Measurements from ENCODE around the gene CELF1.

CELF1 gene

DNA sequence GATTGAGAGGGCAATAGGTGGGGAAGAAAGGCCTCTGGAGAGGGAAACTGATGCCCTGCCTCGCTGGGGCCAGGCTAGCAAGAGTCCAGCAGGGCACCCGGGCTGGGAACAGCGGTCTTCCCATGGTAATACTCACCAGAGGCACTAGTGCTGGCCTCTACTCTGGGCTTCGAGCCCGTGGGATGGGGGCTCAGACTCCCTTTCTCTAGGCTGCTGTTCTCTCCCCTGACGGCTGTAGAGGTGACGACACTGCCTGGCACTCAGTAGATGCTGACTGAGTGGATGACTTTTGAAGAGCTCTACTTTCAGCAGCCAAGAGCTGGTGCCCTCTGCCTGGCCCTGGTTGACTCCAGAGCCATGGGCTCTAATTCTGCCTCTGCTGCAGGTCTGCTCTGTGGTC lies 42.1 kb upstream of the CELF1 start:
- H3K9me3 ChIP-seq (ENCODE audit: insufficient read depth, low read length), result no peaks in the 10 kb centered on the region
- no peaks in the 10 kb centered on the region for H3K79me2 ChIP-seq (ENCODE audit: insufficient read depth, low read length)
- H3K9me2 ChIP-seq (replicated peaks; ENCODE audit: insufficient read depth, low read length), result no peaks in the 10 kb centered on the region
- no peaks in the 10 kb centered on the region for H3K36me3 ChIP-seq (ENCODE audit: low read length)
- H3K4me3 ChIP-seq (ENCODE audit: insufficient read depth, low read length, poor library complexity, severe bottlenecking), result no peak overlapping the region
- H3K27me3 ChIP-seq (ENCODE audit: low read length), result no peaks in the 10 kb centered on the region
- no peaks in the 10 kb centered on the region for H4K20me1 ChIP-seq (ENCODE audit: low read depth, low read length)
- H3F3A ChIP-seq (ENCODE audit: insufficient read depth), result no peaks in the 10 kb centered on the region
- TF ChIP-seq, protein P1, sequence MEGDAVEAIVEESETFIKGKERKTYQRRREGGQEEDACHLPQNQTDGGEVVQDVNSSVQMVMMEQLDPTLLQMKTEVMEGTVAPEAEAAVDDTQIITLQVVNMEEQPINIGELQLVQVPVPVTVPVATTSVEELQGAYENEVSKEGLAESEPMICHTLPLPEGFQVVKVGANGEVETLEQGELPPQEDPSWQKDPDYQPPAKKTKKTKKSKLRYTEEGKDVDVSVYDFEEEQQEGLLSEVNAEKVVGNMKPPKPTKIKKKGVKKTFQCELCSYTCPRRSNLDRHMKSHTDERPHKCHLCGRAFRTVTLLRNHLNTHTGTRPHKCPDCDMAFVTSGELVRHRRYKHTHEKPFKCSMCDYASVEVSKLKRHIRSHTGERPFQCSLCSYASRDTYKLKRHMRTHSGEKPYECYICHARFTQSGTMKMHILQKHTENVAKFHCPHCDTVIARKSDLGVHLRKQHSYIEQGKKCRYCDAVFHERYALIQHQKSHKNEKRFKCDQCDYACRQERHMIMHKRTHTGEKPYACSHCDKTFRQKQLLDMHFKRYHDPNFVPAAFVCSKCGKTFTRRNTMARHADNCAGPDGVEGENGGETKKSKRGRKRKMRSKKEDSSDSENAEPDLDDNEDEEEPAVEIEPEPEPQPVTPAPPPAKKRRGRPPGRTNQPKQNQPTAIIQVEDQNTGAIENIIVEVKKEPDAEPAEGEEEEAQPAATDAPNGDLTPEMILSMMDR (IDR thresholded peaks at IDR 0.05; ENCODE audit: insufficient read depth, low read length, poor library complexity, severe bottlenecking), result no peak
- TF ChIP-seq EZH2phosphoT487 (conservative IDR thresholded peaks at IDR 0.05; ENCODE audit: low read length), result no peak
- no peak overlapping the region for H3K9ac ChIP-seq (ENCODE audit: low read length)
- H3K27ac ChIP-seq (ENCODE audit: low read depth, low read length), result no peak overlapping the region
- H3K4me2 ChIP-seq (ENCODE audit: low read depth, low read length, poor library complexity, severe bottlenecking), result no peak overlapping the region
- no peak overlapping the region for H2AFZ ChIP-seq (ENCODE audit: low read depth, low read length, severe bottlenecking)

DNA sequence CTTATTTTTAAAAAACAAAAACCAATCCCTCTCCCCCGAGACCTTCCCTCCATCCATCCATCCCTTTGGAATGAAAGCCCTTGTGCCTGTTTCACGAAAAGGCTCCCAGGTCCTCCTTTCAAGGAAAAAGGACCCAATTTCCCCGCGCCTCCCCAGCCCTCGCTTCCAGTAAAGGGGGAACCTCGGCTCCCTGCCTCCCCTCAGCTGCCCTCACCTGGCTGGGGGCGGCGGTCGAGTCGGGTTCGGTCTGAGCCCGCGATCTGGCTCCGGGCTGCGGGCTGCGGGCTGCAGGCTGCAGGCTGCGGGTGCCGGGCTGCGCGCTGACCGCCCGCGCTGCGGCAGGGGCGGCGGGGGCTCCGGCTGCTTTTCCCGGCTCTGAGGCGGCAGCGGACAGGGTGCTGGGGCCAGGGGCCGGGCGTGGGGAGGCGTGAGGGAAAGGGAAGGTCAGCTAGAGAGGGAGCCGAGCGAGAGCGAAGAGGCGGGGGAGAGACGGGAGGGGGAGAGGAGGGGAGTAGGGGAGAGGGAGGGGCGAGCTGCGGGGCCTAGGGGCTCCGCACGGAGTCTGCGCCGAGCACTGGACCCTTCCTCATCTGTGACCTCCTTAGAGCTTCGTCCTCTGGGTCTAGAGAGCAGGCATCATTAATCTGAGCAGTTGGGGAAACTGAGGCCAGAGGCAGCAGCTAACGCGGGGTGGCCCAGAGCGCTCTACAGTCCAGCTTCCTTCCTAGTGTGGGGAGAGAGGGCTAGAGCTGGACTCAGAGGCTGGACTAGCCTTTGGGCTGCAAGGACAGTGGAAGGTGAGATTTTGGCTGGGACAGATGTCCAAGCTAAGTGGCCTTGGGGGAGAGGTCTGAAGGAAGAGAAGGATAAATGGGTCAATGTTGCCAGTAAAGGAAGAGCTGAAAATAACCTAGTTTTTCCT lies 41.3 kb upstream of the CELF1 start, which contains the start of gene C1QTNF4:
Gene C1QTNF4, minus strand, starts transcription at position 478 of the 922 bp plus-strand sequence. CDS start 3,601 bp downstream, outside the sequence.
- Histone ChIP-seq H3K36me3 (ENCODE audit: low read length) (no peaks in the 10 kb centered on the region), H3K9me3 (ENCODE audit: insufficient read depth, low read length) (no peaks in the 10 kb centered on the region), H3F3A (ENCODE audit: insufficient read depth) (no peaks in the 10 kb centered on the region), H3K27ac (ENCODE audit: low read depth, low read length) (no peak within 1 kb of the TSS), H3K9me2 (replicated peaks; ENCODE audit: insufficient read depth, low read length) (no peaks in the 10 kb centered on the region), H3K27me3 (ENCODE audit: low read length) (no peaks in the 10 kb centered on the region), H3K9ac (ENCODE audit: low read length) (no peak within 1 kb of the TSS), H4K20me1 (ENCODE audit: low read depth, low read length) (no peaks in the 10 kb centered on the region), H3K79me2 (ENCODE audit: insufficient read depth, low read length) (no peaks in the 10 kb centered on the region), H3K4me2 (ENCODE audit: low read depth, low read length, poor library complexity, severe bottlenecking) (no peak within 1 kb of the TSS), H2AFZ (ENCODE audit: low read depth, low read length, severe bottlenecking) (no peak within 1 kb of the TSS), H3K4me3 (ENCODE audit: insufficient read depth, low read length, poor library complexity, severe bottlenecking) (no peak within 1 kb of the TSS)
- no peak for TF ChIP-seq EZH2phosphoT487 (conservative IDR thresholded peaks at IDR 0.05; ENCODE audit: low read length)
- TF ChIP-seq, protein P1 (IDR thresholded peaks at IDR 0.05; ENCODE audit: insufficient read depth, low read length, poor library complexity, severe bottlenecking), result no peak

- no peak overlapping the region for H3K9ac ChIP-seq (ENCODE audit: low read length)
Observed at GRCh38 chr11:47593492-47593933, 40.6 kb upstream of the CELF1 start.

More at GRCh38 chr11:47593492-47593933, 40.6 kb upstream of the CELF1 start:
- TF ChIP-seq, protein P1 (IDR thresholded peaks at IDR 0.05; ENCODE audit: insufficient read depth, low read length, poor library complexity, severe bottlenecking), result no peak
- no peak for TF ChIP-seq EZH2phosphoT487 (conservative IDR thresholded peaks at IDR 0.05; ENCODE audit: low read length)
- Histone ChIP-seq H3K27ac (ENCODE audit: low read depth, low read length) (no peak overlapping the region), H3K9me3 (ENCODE audit: insufficient read depth, low read length) (no peaks in the 10 kb centered on the region), H3F3A (ENCODE audit: insufficient read depth) (no peaks in the 10 kb centered on the region), H3K36me3 (ENCODE audit: low read length) (no peaks in the 10 kb centered on the region), H3K4me2 (ENCODE audit: low read depth, low read length, poor library complexity, severe bottlenecking) (no peak overlapping the region), H2AFZ (ENCODE audit: low read depth, low read length, severe bottlenecking) (no peak overlapping the region), H3K9me2 (replicated peaks; ENCODE audit: insufficient read depth, low read length) (no peaks in the 10 kb centered on the region), H4K20me1 (ENCODE audit: low read depth, low read length) (no peaks in the 10 kb centered on the region), H3K27me3 (ENCODE audit: low read length) (no peaks in the 10 kb centered on the region), H3K79me2 (ENCODE audit: insufficient read depth, low read length) (no peaks in the 10 kb centered on the region), H3K4me3 (ENCODE audit: insufficient read depth, low read length, poor library complexity, severe bottlenecking) (no peak overlapping the region)
